ELR (cell line): Measurements from ENCODE around the gene BRMS1L.
"Not testable (repeated sequence)": the region's sequence is repeated elsewhere in the genome, so short reads cannot be mapped to it uniquely, and the experiment has no call there.

Source experiments
- DNase-seq: peaks from one replicate; pipeline ENCODE4 v3.0.0-alpha.2; 2015; ENCODE audit warnings: low read depth

The BRMS1L gene

GRCh38 chr14:35821564-35822411 is 4.3 kb upstream of the BRMS1L start:
- DNase-seq = peak; percentile 62

GRCh38 chr14:35822501-35822900 is 3.6 kb upstream of the BRMS1L start:
- DNase-seq = no peak

DNA sequence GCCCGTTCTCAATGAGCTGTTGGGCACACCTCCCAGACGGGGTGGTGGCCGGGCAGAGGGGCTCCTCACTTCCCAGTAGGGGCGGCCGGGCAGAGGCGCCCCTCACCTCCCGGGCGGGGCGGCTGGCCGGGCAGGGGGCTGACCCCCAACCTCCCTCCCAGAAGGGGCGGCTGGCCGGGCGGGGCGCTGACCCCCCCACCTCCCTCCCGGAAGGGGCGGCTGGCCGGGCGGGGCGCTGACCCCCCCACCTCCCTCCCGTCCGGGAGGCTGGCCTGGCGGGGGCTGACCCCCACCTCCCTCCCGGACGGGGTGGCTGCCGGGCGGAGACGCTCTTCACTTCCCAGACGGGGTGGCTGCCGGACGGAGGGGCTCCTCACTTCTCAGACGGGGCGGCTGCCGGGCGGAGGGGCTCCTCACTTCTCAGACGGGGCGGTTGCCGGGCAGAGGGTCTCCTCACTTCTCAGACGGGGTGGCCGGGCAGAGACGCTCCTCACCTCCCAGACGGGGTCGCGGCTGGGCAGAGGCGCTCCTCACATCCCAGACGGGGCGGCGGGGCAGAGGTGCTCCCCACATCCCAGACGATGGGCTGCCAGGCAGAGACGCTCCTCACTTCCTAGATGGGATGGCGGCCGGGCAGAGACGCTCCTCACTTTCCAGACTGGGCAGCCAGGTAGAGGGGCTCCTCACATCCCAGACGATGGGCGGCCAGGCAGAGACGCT is 1.5 kb upstream of the BRMS1L start:
- DNase-seq = not testable (repeated sequence)

GRCh38 chr14:35825968-35826217 is 245 bp upstream of the BRMS1L start:
- no peak for DNase-seq

DNA sequence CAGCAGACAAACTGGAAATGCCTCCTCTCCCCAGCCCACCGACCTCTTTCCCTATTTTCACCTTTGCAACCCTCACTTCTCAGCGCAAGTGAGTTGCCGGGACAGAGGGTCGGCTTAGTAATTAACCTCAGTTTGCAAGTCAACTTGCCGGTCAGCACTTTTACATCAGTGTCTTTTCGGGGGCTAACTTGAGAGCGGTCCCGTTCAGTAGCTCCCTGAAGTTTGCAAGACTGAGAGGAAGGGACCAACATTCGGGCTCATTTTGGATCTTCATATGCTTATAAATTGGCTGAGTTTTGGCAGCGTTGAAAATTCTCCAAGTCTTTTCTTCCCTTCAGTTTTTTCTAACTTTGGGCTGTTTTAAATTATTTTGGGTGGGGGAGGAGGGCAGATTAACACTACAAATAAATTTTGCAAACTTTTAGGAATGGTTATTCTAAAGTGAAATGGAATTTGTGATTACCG is 846 bp downstream of the BRMS1L start:
- no peak for DNase-seq

DNA sequence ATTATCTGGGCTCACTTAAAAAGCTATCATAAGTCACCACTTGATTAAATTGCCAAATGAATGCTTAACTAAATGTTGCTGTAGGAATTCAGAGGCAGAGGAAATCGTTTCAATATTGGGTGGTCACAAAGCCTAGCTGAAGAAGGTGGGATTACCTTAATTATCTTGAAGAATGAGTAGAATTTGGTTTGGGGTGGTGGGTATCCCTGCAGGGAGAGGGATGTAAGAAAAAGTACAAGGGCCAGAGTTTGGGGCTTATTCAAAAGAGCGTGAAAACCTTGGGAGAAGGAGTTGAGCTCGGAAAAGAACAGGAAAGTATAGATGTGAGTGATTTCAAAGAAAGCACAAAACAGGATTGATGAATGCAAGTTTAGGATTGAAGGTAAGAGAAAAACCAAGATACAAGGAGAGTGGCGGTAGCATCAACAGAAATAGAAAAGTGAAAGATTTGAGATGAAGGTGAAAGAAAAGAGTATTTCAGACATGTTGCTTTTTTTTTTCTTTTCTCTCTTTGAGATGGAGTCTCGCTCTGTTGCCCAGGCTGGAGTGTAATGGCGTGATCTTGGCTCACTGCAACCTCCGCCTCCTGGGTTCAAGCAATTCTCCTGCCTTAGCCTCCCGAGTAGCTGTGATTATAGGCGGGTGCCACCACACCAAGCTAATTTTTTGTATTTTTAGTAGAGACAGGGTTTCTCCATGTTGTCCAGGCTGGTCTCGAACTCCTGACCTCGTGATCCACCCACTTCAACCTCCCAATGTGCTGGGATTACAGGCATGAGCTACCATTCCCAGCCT is 1.7 kb downstream of the BRMS1L start:
- no peak for DNase-seq

- DNase-seq = peak; percentile 29
Measured at GRCh38 chr14:35829449-35829848, 3.3 kb downstream of the BRMS1L start.

DNA sequence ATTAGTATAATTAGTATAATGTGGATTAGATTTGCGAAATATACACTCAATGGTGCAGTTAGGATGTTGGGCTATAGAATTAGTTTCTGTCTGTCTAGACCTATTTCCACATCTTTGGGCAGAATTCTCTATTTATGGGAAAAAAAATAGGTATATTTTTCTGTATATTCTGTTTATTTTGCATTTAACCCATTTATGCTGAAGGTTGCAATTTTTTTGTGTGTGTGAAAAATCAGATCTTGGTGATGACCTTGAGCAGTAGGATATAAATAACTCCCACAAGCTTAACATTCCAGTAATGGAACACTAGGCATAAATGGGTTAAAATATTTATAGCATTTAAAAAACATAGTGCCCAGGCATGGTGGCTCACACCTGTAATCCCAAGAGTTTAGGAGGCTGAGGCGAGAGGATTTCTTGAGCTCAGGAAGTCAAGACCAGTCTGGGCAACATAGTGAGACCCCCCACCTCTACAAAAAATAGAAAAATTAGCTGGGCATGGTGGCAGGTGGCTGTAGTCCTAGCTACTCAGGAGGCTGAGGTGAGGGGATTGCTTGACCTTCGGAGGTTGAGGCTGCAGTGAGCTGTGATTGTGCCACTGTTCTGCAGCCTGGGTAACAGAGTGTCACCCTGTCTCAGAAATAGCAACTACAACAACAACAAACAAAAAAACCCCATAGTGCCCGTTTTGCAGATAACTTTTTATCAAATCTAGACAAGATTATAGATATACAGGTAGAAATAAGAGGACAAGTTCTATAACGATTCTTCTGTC is 9.3 kb downstream of the BRMS1L start:
- no peak for DNase-seq

- DNase-seq = not testable (repeated sequence)
Measured at GRCh38 chr14:35841704-35842103, 15.6 kb downstream of the BRMS1L start.

DNA sequence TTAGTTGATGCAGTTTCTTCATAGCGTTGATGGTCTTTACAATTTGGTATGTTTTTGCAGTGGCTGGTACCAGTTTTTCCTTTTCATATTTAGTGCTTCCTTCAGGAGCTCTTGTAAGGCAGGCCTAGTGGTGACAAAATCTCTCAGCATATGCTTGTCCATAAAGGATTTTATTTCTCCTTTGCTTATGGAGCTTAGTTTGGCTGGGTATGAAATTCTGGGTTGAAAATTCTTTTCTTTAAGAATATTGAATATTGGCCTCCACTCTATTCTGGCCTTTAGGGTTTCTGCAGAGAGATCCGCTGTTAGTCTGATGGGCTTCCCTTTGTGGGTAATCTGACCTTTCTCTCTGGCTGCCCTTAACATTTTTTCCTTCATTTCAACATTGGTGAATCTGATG is 16.1 kb downstream of the BRMS1L start:
- not testable (repeated sequence) for DNase-seq

DNA sequence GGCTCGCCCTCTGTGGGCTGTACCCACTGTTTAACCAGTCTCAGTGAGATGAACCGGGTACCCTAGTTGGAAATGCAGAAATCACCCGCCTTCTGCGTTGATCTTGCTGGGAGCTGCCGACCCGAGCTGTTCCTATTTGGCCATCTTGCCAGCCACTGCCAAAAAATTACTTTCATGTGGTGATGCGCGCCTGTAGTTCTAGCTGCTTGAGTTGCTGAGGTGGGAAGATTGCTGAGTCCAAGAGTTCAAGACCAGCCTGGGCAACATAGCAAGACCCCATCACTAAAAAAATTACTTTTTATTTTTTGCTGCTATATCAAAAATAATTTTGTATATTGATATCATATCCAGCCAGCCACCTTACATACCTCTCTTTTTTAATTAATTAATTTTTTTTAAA is 18.4 kb downstream of the BRMS1L start:
- DNase-seq = no peak

GRCh38 chr14:35847636-35848035 is 21.5 kb downstream of the BRMS1L start:
- no peak for DNase-seq

- no peak for DNase-seq
Measured at GRCh38 chr14:35849122-35849521, 23.0 kb downstream of the BRMS1L start.

DNA sequence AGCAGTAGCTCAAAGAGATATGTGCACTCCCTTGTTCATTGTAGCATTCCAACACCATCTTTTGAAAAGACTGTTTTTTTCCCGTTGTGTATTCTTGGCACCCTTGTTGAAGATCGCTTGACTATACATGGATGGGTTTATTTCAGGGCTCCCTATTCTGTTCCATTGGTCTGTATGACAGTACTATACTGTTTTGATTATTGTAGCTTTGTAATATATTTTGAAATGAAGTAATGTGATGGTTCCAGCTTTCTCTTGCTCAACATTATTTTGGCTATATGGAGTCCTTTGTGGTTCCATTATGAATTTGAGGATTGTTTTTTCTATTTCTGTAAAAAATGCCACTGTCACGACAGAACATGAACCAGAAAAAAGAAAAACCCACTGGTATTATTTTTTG is 25.7 kb downstream of the BRMS1L start:
- no peak for DNase-seq

DNA sequence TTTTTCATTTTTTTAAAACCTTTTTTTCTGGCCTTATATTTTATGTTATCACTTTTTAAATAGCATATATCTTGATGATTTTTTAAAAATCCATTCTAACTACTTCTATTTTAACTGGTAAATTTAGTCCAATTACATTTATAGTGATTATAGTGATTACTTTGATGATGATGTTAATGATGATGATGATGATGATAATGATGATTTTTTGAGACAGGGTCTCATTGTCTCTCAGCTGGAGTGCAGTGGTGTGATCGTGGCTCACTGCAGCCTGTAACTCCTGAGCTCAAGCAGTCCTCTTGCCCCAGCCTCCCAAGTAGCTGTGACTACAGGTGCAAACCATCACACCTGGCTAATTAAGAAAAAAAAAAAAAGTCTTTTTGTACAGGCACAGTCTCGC is 27.1 kb downstream of the BRMS1L start:
- no peak for DNase-seq

- DNase-seq = no peak
Measured at GRCh38 chr14:35854696-35855270, 28.6 kb downstream of the BRMS1L start.

- no peak for DNase-seq
Measured at GRCh38 chr14:35855876-35856481, 29.8 kb downstream of the BRMS1L start.

DNA sequence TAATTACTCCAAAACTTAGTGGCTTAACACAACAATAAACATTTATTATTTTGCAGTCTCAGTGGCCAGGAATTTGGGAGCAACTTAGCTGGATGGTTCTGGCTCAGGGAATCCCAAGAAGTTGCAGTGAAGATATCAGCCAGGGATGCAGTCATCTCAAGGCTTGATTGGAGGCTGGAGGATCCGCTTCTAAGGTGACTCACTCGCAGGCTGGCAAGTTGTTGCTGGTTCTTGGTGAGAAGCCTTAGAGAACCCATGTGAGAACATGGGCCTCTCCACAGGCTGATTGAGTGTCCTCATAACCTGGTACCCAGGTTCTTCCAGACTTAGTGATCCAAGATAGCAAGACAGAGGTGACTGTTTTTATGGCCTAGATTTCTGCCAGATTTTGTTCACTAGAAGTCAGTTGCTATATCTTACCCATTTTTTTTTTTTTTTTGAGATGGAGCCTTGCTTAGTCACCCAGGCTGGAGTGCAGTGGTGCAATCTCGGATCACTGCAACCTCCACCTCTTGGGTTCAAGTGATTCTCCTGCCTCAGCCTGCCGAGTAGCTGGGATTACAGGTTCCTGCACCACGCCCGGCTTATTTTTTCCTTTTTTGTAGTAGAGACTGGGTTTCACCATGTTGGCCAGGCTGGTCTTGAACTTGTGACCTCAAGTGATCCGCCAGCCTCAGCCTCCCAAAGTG is 32.5 kb downstream of the BRMS1L start:
- peak; percentile 55 for DNase-seq

DNA sequence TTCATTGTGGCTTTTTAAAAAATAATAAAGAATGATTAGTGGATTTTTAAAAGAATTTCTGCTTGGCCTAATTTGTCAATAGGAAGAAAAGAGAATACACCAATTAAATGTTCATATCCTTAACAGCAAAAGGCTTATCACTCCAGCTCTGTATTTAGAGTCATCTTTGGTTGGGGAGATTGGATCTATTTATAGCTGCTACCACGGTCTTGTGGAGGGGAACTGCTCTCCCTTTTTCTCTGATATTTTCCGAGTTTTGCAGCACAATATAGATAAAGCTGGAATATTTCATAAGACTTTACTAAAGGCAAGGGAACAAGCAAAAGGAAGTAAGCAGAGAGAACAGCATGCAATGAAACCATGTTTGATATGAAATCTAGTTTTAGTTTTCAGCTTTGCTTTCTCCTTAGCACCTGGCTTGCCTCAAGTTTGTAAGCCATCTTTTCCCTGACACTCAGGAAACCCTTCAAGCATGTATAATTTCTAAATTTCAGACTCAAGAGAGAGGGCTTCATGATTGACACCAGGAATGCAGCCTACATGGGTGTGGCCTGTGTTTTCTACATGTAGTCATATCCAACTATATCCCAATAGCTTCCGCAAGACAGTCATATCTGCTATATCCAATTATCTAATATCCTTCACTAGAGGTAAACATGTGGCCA is 35.2 kb downstream of the BRMS1L start:
- no peak for DNase-seq
